RPMI7951 (cell line): ENCODE measurements around the gene SCYGR1. TPM values are rescaled to one million over a fixed set of nuclear protein-coding genes. Genes with fewer than 3 reads are reported as not detected.
"Not testable (repeated sequence)": the region's sequence is repeated elsewhere in the genome, so short reads cannot be mapped to it uniquely, and the experiment has no call there.

ENCODE experiments used
- DNase-seq: peaks from one replicate; pipeline ENCODE4 v3.0.0-alpha.2; 2012; ENCODE audit warnings: low read depth
- total RNA-seq: library from RNA; depleted of rRNA; stranded (reverse); fragments of >200 nt; shearing (Covaris generic); gene quantifications from 2 replicates; pipeline ENCODE4 v1.2.3, GENCODE V29; 2014; rRNA removed

SCYGR1 gene, protein sequence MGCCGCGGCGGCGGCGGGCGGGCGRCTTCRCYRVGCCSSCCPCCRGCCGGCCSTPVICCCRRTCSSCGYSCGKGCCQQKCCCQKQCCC
- not detected in 2 replicates for total RNA-seq

DNA sequence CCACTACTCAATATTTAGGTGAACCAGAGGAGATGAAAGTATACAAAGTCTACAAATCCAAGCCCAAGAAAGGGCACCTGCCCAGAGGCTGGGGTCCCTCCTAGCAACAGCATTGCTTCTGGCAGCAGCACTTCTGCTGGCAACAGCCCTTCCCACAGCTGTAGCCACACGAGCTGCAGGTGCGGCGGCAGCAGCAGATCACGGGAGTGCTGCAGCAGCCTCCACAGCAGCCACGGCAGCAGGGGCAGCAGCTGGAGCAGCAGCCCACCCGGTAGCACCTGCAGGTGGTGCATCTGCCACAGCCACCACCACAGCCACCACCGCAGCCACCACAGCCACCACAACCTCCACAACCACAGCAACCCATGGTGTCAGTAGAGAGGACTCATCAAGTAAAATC is at the start of gene SCYGR1:
Gene SCYGR1, minus strand, starts transcription at position 367 of the 400 bp plus-strand sequence. Its CDS starts 0 bp downstream, at position 367.
- DNase-seq, result not testable (repeated sequence)

DNA sequence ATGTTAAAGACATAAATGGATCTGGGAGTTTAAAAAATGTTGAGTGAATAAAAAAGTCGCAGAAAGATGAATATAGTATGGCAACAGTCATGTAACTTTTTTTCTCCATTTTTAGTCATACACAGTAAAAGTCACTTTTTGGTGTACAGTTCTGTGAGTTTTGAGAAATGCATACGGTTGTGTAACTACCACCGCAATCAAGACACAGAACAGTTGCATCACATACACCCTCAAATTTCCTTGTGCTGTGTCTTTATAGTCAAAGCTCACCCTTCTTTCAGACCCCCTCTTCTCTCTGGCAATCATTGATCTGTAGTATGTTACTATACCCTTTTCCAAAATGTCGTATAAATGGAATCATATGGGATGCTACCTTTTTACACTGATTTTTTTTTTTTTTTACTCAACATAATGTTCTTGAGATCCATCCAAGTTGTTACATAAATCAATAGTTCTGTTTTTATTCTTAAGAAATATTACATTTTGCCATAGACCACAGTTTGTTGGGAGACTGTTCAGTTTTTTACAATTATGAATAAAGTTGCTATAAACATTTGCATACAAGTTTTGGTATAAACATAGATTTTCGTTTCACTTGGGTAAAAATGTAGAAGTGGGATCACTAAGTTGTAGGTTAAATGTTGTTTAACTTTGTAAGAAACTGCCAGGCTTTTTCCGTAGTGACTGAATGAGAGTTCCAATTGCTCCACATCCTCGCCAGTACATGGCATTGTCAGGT is 48.9 kb upstream of the SCYGR1 start:
- DNase-seq, result no peak

DNA sequence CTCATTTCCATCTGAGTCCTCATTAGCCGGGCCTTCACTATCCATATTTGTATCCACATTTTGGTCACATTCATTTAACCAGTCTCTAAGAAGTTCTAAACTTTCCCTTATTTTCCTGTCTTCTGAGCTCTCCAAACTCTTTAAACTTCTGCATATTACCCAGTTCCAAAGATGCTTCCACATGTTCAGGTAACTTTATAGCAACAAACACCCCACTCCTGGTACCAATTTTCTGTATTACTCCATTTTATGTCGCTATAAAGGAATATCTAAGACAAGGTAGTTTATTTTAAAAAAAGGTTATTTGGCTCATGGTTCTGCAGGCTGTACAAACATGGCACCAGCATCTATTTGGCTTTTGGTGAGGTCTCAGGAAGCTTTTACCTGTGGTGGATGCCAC is 45.4 kb upstream of the SCYGR1 start:
- DNase-seq, result no peak

DNA sequence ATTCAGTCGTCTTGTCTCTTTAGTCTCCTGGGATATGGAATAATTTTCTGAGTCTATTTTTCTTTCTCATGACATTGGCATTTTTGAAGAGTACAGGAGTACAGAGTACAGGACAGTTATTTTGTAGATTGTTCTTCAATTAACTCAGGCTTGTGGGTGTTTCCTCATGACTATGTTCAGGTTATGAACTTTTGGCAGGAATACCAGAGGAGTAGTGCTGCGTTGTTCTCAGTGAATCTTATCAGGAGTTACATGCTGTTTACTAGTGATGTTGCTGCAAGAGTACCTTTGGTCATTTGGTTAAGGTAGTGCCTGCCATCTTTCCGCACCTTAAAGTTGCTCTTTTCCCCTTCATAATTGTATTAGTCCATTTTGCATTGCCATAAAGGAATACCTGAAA is 42.9 kb upstream of the SCYGR1 start:
- DNase-seq, result no peak

DNA sequence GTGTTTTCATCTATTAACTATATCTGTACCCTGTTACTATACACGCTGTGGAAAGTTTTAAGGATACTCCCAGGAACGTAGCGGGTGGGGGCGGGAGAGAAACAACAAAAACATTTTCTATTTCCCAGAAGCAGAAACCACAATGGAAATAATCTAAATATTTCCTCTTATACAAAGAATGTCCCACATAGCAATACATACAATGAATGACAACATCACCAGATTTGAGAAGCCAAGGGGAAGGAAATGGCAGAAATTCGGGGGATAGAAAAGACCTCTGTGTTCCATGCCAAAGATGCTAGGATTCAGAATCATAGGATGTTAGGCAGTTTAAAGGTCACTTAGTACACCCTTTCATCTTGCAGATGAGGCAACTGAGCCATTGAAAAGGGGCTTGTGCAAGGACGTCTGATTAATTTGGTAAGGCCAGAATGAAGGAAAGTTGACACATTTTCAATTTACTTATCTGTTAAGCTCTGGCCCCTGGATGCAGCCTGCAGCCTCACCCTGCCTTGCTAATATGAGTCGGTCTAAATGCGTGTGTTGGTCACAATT is 41.1 kb upstream of the SCYGR1 start:
- no peak for DNase-seq

DNA sequence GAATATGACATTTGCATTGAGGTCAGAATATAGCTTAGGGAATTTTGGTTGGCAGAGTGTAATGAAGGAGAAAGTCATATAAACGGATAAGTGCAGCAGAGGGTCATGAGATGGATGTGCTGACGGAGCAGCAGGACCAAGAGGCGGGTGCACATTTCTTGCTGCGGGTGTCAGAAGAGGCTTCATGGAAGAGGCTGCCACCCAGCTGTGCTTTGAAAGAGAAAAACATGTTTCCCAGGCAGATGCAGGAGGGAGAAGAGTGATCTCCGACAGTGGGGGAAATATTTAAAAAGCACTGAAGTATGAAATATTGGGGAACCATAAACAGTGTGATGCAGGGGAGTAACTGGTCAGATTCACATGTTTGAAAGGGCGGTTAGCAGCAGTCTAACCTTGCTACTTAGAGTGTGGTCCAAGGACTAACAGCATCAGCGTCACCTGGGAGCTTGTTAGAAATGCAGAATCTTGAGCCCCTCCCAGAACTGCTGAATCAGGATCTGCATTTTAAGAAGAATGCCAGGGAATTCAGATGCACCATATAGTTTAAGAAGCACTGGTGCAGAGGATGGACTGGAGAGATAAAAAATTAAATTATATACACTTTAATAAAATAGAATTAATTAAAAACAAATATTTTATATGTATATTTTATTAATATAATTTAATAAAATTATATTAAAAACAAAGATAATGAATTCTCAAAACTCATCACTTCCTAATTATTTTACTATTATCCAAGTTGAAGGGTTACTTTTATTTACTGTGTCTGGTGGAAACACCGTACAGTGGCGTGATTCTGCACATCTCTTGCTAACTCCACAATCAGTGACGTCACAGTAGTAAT is 36.1 kb upstream of the SCYGR1 start:
- DNase-seq, result no peak

DNA sequence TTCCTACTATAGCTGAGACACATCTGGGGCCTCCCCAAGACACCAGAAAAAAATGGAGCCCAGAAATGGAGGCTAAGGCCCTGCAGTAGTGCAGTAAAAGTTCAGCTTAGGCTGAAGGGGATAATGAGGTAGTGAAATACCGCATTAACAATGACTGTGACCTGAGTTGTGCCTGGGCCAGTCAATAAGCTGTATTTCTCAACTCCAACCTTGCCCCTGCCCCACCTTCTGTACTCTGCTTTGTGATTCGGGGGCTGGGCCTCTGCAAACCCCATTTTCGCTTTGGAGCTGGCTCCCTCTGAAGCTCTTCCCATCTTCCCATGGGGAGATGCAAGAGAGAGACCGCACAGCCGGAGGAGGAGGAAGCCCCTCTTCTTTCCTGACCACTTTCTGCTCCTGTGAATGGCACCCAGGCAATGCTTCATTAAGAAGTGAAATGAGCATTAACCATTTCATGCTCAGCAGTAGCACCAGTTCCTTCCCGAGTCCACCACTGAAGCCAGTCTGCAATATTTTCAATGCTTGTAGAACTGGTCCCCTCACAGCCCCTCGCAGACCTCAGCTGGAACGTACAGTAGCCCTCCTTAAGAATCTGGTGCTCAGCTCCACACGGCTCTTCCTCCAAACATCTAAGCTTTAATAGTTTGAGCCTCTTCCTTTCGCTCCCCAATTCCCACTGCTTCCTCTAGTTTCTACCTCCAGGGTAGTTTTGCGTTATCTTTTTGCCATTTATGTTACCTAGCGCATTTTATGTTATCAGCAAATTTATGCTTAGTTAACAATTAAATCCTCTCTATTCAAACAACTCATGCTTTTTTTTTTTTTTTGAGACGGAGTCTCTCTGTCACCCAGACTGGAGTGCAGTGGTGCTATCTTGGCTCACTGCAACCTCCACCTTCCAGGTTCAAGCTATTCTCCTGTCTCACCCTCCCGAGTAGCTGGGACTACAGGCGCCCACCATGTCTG is 32.6 kb upstream of the SCYGR1 start:
- no peak for DNase-seq

DNA sequence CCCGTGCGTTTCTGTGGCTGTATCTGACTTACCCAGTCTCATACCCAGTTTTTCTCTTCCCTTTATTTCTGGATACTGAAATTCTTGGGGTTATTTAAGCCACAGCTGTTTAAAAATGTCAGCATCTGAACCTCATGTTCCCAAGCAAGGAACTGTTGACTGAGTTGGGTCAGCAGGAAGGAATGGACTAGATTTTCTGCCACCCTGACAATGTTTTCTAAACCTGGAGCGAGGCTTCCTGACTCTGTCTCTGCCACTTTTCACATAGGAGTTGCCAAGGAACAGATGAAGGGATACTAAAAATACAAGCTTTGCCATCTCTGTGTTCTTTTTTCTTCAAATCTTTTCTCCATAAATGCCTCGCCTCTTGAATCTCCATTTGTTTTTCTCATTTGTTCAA is 29.0 kb upstream of the SCYGR1 start:
- DNase-seq, result no peak

DNA sequence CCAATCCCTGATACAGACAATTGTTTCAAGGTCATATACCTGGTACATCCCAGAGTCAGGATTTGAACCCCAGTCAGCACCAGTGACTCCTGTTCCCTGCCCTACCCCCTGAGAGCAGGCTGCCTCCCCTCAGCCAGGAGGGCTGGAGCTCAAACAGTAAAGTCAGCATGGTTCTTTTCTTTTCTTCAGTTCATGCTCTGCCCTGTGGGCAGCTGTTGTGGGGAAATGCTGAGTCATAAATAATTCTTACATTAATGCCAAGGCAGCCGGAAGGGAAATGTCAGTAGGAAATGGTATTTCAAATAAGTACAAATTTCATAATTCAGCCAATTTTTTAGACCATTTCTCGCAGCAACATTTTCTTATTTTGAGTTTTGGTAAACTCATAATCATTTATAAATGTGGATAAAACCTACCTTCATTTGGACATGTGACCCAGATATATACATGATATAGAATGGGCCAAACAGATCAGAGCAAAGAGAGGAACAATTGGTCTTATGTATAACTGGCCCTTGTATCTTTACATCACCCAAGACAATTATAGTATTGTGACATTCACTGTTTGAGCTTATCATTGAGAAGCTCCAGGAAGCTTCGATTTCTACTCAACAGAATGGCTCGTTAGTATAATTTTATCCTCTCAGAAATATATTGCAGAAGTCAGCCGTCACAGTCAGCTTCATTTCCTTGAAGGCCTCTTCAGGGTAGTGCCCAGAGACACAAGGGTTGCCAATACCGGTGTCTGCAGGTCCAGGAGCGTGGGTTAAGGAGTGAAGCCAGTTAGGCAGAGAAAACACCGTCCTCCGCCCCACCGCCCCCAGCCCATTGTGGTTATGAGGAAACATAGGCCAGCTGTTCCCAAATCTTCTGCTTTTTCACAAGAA is 28.0 kb upstream of the SCYGR1 start:
- DNase-seq, result peak; percentile 77

DNA sequence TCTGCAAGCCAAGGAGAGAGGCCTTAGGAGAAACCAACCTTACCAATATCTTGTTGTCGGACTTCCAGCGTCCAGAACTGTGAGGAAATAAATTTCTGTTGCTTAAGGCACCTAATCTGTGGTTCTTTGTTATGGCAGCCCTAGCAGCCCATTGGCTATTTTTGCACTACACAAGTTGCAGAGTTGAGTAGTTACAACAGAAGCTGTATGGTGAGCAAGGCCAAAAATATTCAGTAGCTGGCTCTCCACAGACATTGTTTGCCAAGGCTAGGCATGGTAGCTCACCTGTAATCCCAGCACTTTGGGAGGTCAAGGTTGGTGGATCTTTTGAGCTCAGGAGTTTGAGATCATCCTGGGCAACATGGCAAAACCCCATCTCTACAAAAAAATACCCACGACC is 27.1 kb upstream of the SCYGR1 start:
- DNase-seq, result peak; percentile 72

DNA sequence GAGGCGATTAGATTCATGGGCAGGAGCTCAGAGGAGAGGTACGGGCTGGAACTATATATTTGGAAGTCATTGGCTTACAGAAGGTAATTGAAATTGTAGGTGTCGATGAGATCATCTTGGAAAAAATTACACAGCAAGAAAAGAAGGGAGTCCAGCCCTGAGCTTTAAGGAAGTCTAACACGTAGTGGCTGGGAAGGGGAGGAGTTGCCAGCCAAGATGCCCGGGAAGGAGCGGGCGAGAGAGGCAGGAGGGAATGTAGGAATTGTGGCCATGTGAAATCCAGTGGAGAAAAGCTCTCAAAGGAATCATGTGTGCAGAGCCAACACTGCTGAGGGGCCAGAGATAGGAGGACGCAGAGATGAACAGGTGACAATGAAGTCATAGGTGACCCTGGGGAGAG is 25.6 kb upstream of the SCYGR1 start:
- DNase-seq, result no peak

DNA sequence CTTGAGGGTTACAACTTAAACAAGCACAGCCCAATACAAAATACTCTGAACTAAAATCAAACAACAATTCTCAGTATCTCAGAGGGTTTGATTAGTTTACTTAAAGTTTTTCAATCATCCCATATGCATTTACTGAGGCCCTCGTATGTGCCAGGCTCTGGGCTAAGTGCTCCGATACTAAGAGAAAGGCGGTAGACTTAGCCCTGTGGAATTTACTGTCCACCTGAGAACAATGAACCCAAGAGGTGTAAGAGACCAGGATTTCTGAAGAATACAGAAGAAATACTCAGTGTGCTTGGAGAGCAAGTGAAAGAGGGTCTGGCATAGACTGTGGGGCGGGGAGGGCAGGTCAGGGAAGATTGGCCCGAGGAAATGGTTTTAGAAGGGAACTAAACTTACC is 25.1 kb upstream of the SCYGR1 start:
- no peak for DNase-seq

DNA sequence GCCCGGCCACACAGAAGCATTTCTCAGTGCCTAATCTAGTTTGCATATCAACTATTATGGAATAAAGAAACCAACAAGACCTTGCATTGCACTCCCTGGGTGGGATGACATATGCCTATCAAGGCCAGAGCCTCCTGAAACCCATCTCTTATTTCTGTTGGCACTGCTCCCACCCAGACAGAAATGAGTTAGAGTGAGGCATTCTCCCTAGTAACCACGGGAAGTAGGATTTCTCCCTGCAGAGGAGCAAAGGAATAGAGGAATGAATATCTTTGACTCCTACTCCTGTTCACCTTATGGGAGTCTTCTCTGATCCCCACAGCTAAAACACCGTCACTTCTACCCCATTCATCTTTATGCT is 24.2 kb upstream of the SCYGR1 start:
- DNase-seq, result peak; percentile 54

DNA sequence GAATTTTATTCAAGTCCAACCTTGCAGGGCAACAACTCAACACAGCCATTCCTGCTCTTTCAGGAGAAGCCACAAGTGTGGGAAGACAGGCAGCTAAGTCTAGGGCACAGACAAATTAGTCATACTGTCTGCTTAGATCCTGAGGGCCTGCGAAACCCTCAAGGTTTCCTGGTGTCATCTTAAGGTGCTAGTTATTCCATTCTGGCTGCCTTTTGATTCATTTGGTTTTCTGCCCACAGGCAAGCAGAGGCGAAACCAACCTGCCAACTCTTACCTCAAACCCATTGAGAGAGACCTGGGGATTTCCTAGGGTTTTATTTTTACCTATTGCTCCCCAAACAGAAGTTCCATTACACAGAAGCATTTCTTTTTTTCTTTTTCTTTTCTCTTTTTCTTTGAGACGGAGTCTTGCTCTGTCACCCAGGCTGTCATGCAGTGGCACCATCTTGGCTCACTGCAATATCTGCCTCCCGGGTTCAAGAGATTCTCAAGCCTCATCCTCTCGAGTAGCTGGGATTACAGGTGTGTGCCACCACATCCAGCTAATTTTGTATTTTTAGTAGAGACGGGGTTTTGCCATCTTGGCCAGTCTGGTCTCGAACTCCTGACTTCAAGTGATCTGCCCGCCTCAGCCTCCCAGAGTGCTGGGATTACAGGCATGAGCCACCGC is 23.7 kb upstream of the SCYGR1 start:
- peak; percentile 77 for DNase-seq

DNA sequence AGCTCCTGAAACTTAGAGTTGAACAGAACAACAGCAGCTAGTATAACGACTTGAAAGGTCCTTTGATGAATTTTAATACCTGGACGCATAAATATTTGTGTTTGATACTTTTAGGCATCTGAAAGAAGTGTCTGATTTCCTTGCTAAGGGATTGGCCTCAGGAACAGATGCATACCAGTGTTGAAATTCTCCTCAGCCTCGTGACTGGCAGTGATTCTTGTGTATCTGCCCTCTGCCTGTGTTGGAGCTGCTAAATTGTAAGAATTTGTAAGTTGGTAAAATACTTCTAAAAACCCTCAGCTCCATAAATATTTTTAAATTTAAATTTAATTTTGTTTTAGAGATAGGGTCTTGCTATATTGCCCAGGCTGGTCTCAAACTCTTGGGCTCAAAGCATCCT is 22.4 kb upstream of the SCYGR1 start:
- DNase-seq, result no peak

DNA sequence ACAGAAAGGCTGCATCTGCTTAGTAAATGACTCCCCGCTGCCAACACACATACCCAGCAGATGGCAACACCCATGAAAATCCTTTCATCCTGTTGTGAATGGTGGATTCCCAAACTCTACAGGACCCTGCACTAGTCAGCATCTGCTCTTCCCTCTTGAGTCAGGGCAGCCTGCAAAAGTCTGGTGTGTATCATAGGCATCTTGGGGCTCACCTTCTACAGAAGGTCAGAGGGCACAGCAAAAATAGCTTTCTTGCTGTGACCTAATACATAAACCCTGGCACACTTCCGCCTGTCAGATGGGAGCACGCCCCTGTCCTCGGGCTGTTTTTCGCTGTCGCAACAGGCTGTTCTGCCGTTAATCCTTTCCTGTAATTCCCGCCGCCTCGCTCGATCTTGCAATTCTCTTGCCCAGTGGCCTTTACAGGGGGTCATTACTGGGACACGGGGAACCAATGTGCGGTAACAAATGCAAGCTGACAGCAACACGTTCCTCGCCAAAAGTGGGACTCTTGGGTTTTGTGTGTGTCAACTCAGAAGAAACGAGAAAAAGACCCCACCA is 19.9 kb upstream of the SCYGR1 start:
- peak; percentile 86 for DNase-seq

DNA sequence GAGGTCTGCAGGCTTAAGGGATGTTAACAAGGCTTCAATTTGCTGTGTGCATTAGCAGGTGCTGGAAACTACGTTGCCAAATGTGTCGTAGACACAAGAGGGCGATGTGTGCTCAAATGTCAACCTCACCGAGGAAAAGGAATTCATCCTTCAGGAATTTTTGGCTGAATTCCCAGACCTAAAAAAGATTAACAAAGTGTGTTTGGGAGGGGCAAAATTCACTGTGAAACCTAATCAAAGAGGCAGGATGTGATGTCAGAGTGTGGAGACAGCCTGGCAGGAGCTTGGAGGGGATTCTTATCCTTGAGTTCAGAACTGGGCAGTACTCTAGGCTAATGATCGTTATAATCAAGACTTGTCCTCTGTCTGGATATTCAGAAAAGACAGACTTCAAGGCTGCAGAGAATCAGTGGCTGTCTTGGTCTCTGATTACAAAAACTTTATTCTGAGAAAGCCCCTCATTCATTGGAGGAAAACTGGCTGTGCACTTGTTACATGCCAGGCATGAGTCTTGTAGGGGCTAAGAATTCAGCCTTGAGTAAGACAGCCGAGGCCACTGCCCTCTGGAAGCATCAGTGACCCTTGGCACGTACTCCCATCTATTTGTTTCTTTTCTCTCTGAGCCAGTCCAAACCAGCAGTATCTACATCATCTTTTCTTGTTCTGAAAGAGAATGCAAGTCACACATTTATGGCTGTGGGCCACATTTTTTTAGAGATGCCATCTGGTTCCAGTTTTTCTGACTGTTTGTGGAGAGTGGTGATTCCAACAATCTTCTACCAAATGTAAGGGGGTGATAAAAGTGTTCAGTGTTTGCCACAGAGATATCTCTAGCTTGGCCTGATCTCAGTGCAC is 18.7 kb upstream of the SCYGR1 start:
- DNase-seq, result peak; percentile 97

DNA sequence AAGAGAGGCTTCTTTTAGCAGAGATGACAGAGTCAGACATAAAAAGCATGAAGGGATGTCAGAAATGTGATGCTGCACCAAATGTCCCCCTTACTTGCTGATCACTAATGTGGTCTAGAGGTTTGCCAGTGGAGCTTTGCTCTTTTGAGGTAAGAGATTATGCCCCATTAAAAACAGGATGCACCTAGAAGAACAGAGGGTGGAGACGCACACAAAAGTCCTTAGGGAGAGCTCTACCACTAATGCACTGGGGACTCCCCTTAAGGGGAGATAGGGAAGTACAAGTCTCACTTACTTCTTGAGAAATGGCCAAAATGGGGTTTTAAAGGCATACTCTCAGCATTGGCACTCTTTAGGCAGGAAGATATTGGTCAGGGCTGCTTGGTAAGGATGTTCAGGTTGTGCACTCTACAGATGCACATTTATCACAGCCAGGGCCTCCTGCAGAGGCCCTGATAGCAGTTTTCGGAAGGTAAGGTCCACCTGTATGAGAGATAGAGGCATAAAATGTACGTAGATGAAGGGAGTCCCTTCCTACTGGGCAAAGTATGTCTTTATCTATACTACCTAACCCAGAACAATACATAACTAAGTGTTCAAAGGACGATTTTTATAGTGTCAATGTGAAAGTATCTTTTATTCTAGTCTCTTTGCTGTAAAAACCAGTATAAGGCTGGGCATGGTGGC is 17.0 kb upstream of the SCYGR1 start:
- no peak for DNase-seq
